Measurements from ENCODE around the gene FSTL1. TPM values are rescaled to one million over a fixed set of nuclear protein-coding genes. Genes with fewer than 3 reads are reported as not detected.

Gene FSTL1
- polyA plus RNA-seq, 2 of the 4 experiments (the other 2 are of a cell fraction), result 57.7 to 118 TPM

- Histone ChIP-seq H3K4me3 (no peak overlapping the region), H3K9me3 (no peaks in the 10 kb centered on the region), H3K27ac (no peak overlapping the region), H3K4me1 (no peaks in the 10 kb centered on the region), H3K4me2 (no peak overlapping the region)
- WGBS (ENCODE audit: missing lambda C conversion rate), result 56% methylated on average over 3 of the region's 3 CpGs
- TF ChIP-seq CEBPB (IDR thresholded peaks at IDR 0.05) (no peak), MAZ (IDR thresholded peaks at IDR 0.05; ENCODE audit: borderline replicate concordance, low read depth, low read length) (no peak), CBX8 (IDR thresholded peaks at IDR 0.05) (no peak), MAX (IDR thresholded peaks at IDR 0.05) (no peak), NPAS2 (CRISPR knock-in tag; IDR thresholded peaks at IDR 0.05; ENCODE audit: borderline replicate concordance) (no peak), E2F6 (IDR thresholded peaks at IDR 0.05; ENCODE audit: borderline replicate concordance, low read depth) (no peak), HEYL (CRISPR knock-in tag; IDR thresholded peaks at IDR 0.05) (no peak), HOXB5 (CRISPR knock-in tag; IDR thresholded peaks at IDR 0.05) (no peak), JUN (IDR thresholded peaks at IDR 0.05) (no peak), HDAC2 (IDR thresholded peaks at IDR 0.05) (no peak), ZSCAN20 (CRISPR knock-in tag; IDR thresholded peaks at IDR 0.05) (no peak), PBX3 (IDR thresholded peaks at IDR 0.05) (no peak), ATOH8 (CRISPR knock-in tag; IDR thresholded peaks at IDR 0.05; ENCODE audit: low read depth) (no peak), ELK1 (IDR thresholded peaks at IDR 0.05; ENCODE audit: low read depth, low read length) (no peak), CBX2 (IDR thresholded peaks at IDR 0.05; ENCODE audit: borderline replicate concordance, low read depth) (no peak), BHLHE40 (IDR thresholded peaks at IDR 0.05; ENCODE audit: low read depth, low read length) (no peak)
- FAIRE-seq, result no peak
- POLR2A ChIA-PET, result no interaction called here
- CTCF ChIA-PET, result interaction anchor here (1.4 to 2.1 kb wide), 2 partner anchors 11 to 13 kb away, joined by 3 to 6 read pairs; no protein-coding TSS in a partner anchor
- no peak for ATAC-seq
- no peak for DNase-seq (ENCODE audit: low read depth in 1 of 2, low spot score in 1 of 2)
Observed at GRCh38 chr3:120404876-120405275, 45.9 kb downstream of the FSTL1 start.

- FAIRE-seq, result no peak
- no peak overlapping the region for H3K27ac ChIP-seq
- TF ChIP-seq TP53 (CRISPR knock-in tag; IDR thresholded peaks at IDR 0.05), result no peak
- TF ChIP-seq HEYL (CRISPR knock-in tag; IDR thresholded peaks at IDR 0.05), result no peak
- no peak for TF ChIP-seq POLR2AphosphoS2 (conservative IDR thresholded peaks at IDR 0.05; ENCODE audit: low read length)
- TF ChIP-seq ZSCAN20 (CRISPR knock-in tag; IDR thresholded peaks at IDR 0.05), result no peak
- TF ChIP-seq EHMT2 (IDR thresholded peaks at IDR 0.05; ENCODE audit: low read depth), result no peak
- no peak for TF ChIP-seq PHF8 (IDR thresholded peaks at IDR 0.05; ENCODE audit: borderline replicate concordance, low read depth)
- DNase-seq (ENCODE audit: low read depth in 1 of 2, low spot score in 1 of 2), result no peak
- no peaks in the 10 kb centered on the region for H3K9me3 ChIP-seq
- CTCF ChIA-PET, result interaction anchor here (1.7 to 1.9 kb wide), 2 partner anchors 16 to 158 kb away, joined by 6 to 15 read pairs; no protein-coding TSS in a partner anchor
- H3K4me3 ChIP-seq, result no peak overlapping the region
- no peaks in the 10 kb centered on the region for H3K4me1 ChIP-seq
- H3K4me2 ChIP-seq, result no peak overlapping the region
- POLR2A ChIA-PET, result no interaction called here
- no peak for ATAC-seq
Observed at GRCh38 chr3:120402257-120402656, 48.5 kb downstream of the FSTL1 start.

- ATAC-seq (no peak), DNase-seq (ENCODE audit: low read depth in 1 of 2, low spot score in 1 of 2) (no peak), FAIRE-seq (no peak)
- Histone ChIP-seq H3K9me3 (no peaks in the 10 kb centered on the region), H3K4me2 (no peak overlapping the region), H3K4me3 (no peak overlapping the region), H3K4me1 (no peaks in the 10 kb centered on the region), H3K27ac (no peak overlapping the region)
- 73% methylated on average over 2 of the region's 2 CpGs for WGBS (ENCODE audit: missing lambda C conversion rate)
- CTCF ChIA-PET, result interaction anchor here (0.8 to 1.6 kb wide), 4 partner anchors 8 to 159 kb away, joined by 3 to 4 read pairs (median 4); no protein-coding TSS in a partner anchor
- TF ChIP-seq EP300 (IDR thresholded peaks at IDR 0.05), result no peak
- no peak for TF ChIP-seq RARB (CRISPR knock-in tag; IDR thresholded peaks at IDR 0.05)
- no peak for TF ChIP-seq CHD2 (IDR thresholded peaks at IDR 0.05; ENCODE audit: low read length, partially characterized antibody)
- TF ChIP-seq HEYL (CRISPR knock-in tag; IDR thresholded peaks at IDR 0.05), result no peak
- TF ChIP-seq CBX8 (IDR thresholded peaks at IDR 0.05), result no peak
- TF ChIP-seq TP53 (CRISPR knock-in tag; IDR thresholded peaks at IDR 0.05), result no peak
- no peak for TF ChIP-seq KDM1A (IDR thresholded peaks at IDR 0.05; ENCODE audit: low read depth)
- POLR2A ChIA-PET, result no interaction called here
Observed at GRCh38 chr3:120399372-120399771, 51.4 kb downstream of the FSTL1 start.
